Heart right ventricle (tissue), 16 donors: ENCODE data around the gene ZNF80. TPM values are rescaled to one million over a fixed set of nuclear protein-coding genes. Genes with fewer than 3 reads are reported as not detected.

ENCODE experiments used
- ATAC-seq, 8 donors: fragments of 200-7000 bp; cut with Tn5 transposase; one replicate each; pipeline ENCODE4 v1.9.1; 2020; ENCODE audit warnings: mild to moderate bottlenecking in 8 of 8, moderate library complexity in 8 of 8, moderate number of reproducible peaks in 1 of 8
- DNase-seq, 2 donors: peaks; one replicate each; pipeline ENCODE4 v3.0.0-alpha.2; 2020
- H3K27ac ChIP-seq, 10 donors: fragments of 200-600 bp; sonication (generic) in 2 of 10; one replicate each; pipeline versions ENCODE4 v1.5.0 to v1.8.0; 2020 to 2022; ENCODE audit warnings: mild to moderate bottlenecking in 3 of 10
- H3K27me3 ChIP-seq, 7 donors: fragments of 200-600 bp; one replicate each; pipeline ENCODE4 v1.8.0; 2021 to 2022; ENCODE audit warnings: mild to moderate bottlenecking in 2 of 7
- H3K36me3 ChIP-seq, 9 donors: fragments of 200-600 bp; sonication (generic) in 1 of 9; one replicate each; pipeline versions ENCODE4 v1.5.0 to v1.8.0; 2020 to 2022; ENCODE audit warnings: mild to moderate bottlenecking in 2 of 9
- H3K4me1 ChIP-seq, 9 donors: fragments of 200-600 bp; sonication (generic) in 1 of 9; one replicate each; pipeline versions ENCODE4 v1.5.0 to v1.8.0; 2020 to 2022; ENCODE audit warnings: mild to moderate bottlenecking in 4 of 9
- H3K4me3 ChIP-seq, 10 donors: fragments of 200-600 bp; sonication (generic) in 2 of 10; one replicate each; pipeline versions ENCODE4 v1.5.0 to v1.8.0; 2020 to 2022; ENCODE audit warnings: mild to moderate bottlenecking in 7 of 10, moderate library complexity in 2 of 10
- H3K9me3 ChIP-seq, 11 donors: fragments of 200-600 bp in 10 of 11; sonication (generic) in 2 of 11; one replicate each; pipeline versions ENCODE4 v1.5.0 to v1.8.0; 2013 to 2022; ENCODE audit warnings: mild to moderate bottlenecking in 2 of 11, control low read depth in 1 of 11, moderate library complexity in 1 of 11
- CTCF ChIP-seq, 9 donors: fragments of 200-600 bp; sonication (generic) in 2 of 9; IDR thresholded peaks; one replicate each; pipeline versions ENCODE4 v1.5.0 to v1.8.0; 2021 to 2022; ENCODE audit warnings: antibody characterized with exemption in 9 of 9, mild to moderate bottlenecking in 5 of 9, moderate library complexity in 1 of 9
- WGBS, 2 donors: extraction: QIAGEN DNeasy Blood & Tissue Kit; methylation state at CpG; one replicate each; pipeline ENCODE4 v1.1.7; 2013; ENCODE audit warnings: inconsistent platforms in 1 of 2; 5-methylcytosine and 5-hydroxymethylcytosine counted together
- intact Hi-C, 10 donors: fragments of 100-400 bp; cut with DNase I; formaldehyde crosslinking; loops; one replicate each; pipeline versions ENCODE4 v1.11.1 to v1.14.2; 2022
- polyA plus RNA-seq, 2 donors: library from polyadenylated mRNA; stranded (reverse); fragments of 200-250 nt; gene quantifications; one replicate each; pipeline ENCODE4 v1.2.3, GENCODE V29; 2013
- total RNA-seq, 10 donors: library from RNA; stranded (reverse); fragmentation: NEBNext Ultra II Directional in 3 of 10; extraction: Animal tissue kit (Norgen Biotek cat#: 25700) in 3 of 10; gene quantifications; one replicate each; pipeline versions ENCODE4 v1.2.1 to v1.2.4, GENCODE V29; 2021 to 2023
- donor health status: Arrhythmogenic right ventricular cardiomyopathy.
- donor health status: ischemic (EF 13 %, LVEDD 7.1; RV severe dilation, severe dysfunction).
- donor health status: healthy with polysubstance abuse.
- donor health status: DM: no; HTN: yes; CAD: no.
- donor health status: DM: no; HTN: no; CAD: no.
- donor health status: ischemic (EF 25% LVEDD 6.9; RV normal size, moderate dysfunction).
- donor health status: ischemic (EF 25% LVEDD 5.7; RV mildly dilated, moderate dysfunction).
- donor health status: healthy.
- donor health status: DM: yes; HTN: yes; CAD: no.
- donor health status: Ischemic cardiomyopathy.
- donor health status: ischemic (EF 35%, LVEDD 5.7; RV mildly dilated, moderate dysfunction).
- donor health status: nonischemic (EF 11% LVEDD 7.7; RV severe dilation, severe dysfunction).
- donor health status: DM: yes; HTN: yes; CAD: no.
- donor health status: PGD.
- donor health status: ischemic (EF 29% LVEDD 5.4; RV normal size, mild dysfunction).
- donor health status: nonischemic (EF 23%, LVEDD 6.1; RV moderate dilation, normal function).

Gene ZNF80
- total and polyA plus RNA-seq, 12 donors = 0.09 to 0.10 TPM; not detected in 10

- Histone ChIP-seq H3K9me3 (peaks cover 0 to 8% (median 0%) of the 10 kb centered on the region in 11 donors), H3K27ac (no peak overlapping the region), H3K4me3 (no peak overlapping the region), H3K27me3 (no peaks in the 10 kb centered on the region), H3K36me3 (no peaks in the 10 kb centered on the region), H3K4me1 (no peaks in the 10 kb centered on the region)
- no peak for DNase-seq
- TF ChIP-seq CTCF (IDR thresholded peaks at IDR 0.05) = no peak
- 71 to 93% methylated on average over 1 of the region's 1 CpG for WGBS, 2 donors
- no peak for ATAC-seq
- intact Hi-C loops = no loop called here
Measured at GRCh38 chr3:114274929-114275328, 37.6 kb upstream of the ZNF80 start.

DNA sequence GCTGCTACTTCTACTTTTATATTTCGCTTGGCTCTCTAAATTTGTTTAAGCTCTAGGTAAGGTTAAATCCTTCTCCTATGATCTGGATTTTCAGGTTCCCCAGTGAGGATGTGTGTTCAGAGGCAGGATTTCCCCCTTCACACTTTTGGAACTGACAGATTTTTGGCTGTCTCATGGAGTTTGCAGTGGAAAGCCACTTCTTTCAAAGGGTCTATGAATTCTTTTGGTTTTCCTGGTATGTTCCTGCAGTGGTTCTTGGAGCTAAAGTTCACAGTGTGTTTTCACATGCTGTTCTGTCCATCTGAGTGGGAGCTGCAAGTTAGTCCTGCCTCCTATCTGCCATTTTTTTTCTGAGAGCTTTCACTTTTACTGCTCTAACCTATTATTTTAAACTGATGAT, 34.9 kb upstream of the ZNF80 start:
- no peaks in the 10 kb centered on the region for H3K4me1 ChIP-seq
- H3K27ac ChIP-seq = no peak overlapping the region
- DNase-seq (no peak), ATAC-seq (no peak)
- no peak overlapping the region for H3K4me3 ChIP-seq
- H3K36me3 ChIP-seq = no peaks in the 10 kb centered on the region
- H3K27me3 ChIP-seq = no peaks in the 10 kb centered on the region
- peaks cover 0 to 30% (median 9%) of the 10 kb centered on the region in 11 donors for H3K9me3 ChIP-seq
- WGBS, 2 donors = 70 to 78% methylated on average over 1 of the region's 1 CpG
- intact Hi-C loops = no loop called here
- no peak for TF ChIP-seq CTCF (IDR thresholded peaks at IDR 0.05)

DNA sequence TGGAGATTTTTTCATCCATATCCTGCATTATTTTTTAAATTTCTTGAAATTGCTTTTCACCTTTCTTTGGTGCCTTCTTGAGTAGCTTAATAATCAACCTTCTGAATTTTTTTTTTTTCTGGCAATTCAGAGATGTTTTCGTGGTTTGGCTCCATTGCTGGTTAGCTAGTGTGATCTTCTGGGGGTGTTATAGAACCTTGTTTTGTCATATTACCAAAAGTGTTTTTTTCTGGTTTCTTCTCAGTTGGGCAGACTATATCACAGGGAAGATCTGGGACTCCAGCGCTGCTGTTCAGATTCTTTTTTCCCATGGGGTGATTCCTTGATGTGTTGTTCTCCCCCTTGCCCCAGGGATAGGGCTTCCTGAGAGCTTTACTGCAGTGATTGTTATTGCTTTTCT, 32.6 kb upstream of the ZNF80 start:
- no peak for DNase-seq
- no peak overlapping the region for H3K27ac ChIP-seq
- no peak for TF ChIP-seq CTCF (IDR thresholded peaks at IDR 0.05)
- intact Hi-C loops = no loop called here
- H3K27me3 ChIP-seq = no peaks in the 10 kb centered on the region
- WGBS, 2 donors = 87 to 90% methylated on average over 2 of the region's 2 CpGs
- H3K4me1 ChIP-seq = no peaks in the 10 kb centered on the region
- H3K4me3 ChIP-seq = no peak overlapping the region
- H3K9me3 ChIP-seq = peaks cover 0 to 37% (median 9%) of the 10 kb centered on the region in 11 donors
- no peaks in the 10 kb centered on the region for H3K36me3 ChIP-seq
- no peak for ATAC-seq

GRCh38 chr3:114260152-114260551, 22.8 kb upstream of the ZNF80 start:
- no peak overlapping the region for H3K4me3 ChIP-seq
- ATAC-seq (no peak), DNase-seq (no peak)
- intact Hi-C loops = no loop called here
- peaks cover 0 to 36% (median 6%) of the 10 kb centered on the region in 11 donors for H3K9me3 ChIP-seq
- no peak overlapping the region for H3K27ac ChIP-seq
- TF ChIP-seq CTCF (IDR thresholded peaks at IDR 0.05) = no peak
- H3K36me3 ChIP-seq = no peaks in the 10 kb centered on the region
- no peaks in the 10 kb centered on the region for H3K4me1 ChIP-seq
- no peaks in the 10 kb centered on the region for H3K27me3 ChIP-seq

DNA sequence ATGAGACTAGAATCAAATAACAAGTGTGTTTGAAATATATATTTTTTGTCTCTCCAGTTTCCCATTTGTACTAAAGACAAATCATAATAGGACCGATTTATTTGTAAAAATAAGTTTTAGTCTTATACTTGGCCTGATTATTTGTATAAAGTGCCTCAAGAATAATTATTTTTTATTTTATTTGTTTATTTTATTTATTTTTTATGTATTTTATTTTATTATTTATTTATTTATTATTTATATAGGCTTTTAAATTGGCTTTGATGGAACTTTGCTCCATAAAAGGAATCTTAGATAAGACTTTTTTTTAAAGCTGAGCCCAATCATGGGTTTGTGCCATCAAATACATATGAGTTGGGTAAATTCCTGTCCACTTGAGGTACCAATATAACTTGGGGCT, 22.2 kb upstream of the ZNF80 start:
- Histone ChIP-seq H3K27ac (no peak overlapping the region), H3K4me1 (no peaks in the 10 kb centered on the region), H3K36me3 (no peaks in the 10 kb centered on the region), H3K27me3 (no peaks in the 10 kb centered on the region), H3K4me3 (no peak overlapping the region), H3K9me3 (peaks cover 0 to 34% (median 6%) of the 10 kb centered on the region in 11 donors)
- no peak for ATAC-seq
- intact Hi-C loops = no loop called here
- no peak for TF ChIP-seq CTCF (IDR thresholded peaks at IDR 0.05)
- 83 to 87% methylated on average over 1 of the region's 1 CpG for WGBS, 2 donors
- DNase-seq = no peak
